ENCODE results near the gene DPYSL5. TPM values are rescaled to one million over a fixed set of nuclear protein-coding genes. Genes with fewer than 3 reads are reported as not detected.
"Not testable (repeated sequence)": the region's sequence is repeated elsewhere in the genome, so short reads cannot be mapped to it uniquely, and the experiment has no call there.

Gene DPYSL5
- total RNA-seq (ENCODE audit: insufficient read depth, low replicate concordance), result 0.72 TPM

- no peak for DNase-seq (ENCODE audit: low spot score)
Measured at GRCh38 chr2:26847655-26848335, at the start of gene DPYSL5. Gene DPYSL5, plus strand, starts transcription at chr2:26848132. Its CDS starts 50,368 bp downstream, at chr2:26898500.

- no peak for DNase-seq (ENCODE audit: low spot score)
Measured at GRCh38 chr2:26801328-26801727, 46.6 kb upstream of the DPYSL5 start.

GRCh38 chr2:26801796-26802195, 46.1 kb upstream of the DPYSL5 start:
- no peak for DNase-seq (ENCODE audit: low spot score)

- no peak for DNase-seq (ENCODE audit: low spot score)
Measured at GRCh38 chr2:26805241-26805676, 42.7 kb upstream of the DPYSL5 start.

- peak; percentile 74 for DNase-seq (ENCODE audit: low spot score)
Measured at GRCh38 chr2:26807788-26808460, 40.0 kb upstream of the DPYSL5 start.

- no peak for DNase-seq (ENCODE audit: low spot score)
Measured at GRCh38 chr2:26809211-26809610, 38.7 kb upstream of the DPYSL5 start.

GRCh38 chr2:26809876-26810577, 37.9 kb upstream of the DPYSL5 start:
- DNase-seq (ENCODE audit: low spot score), result no peak

- no peak for DNase-seq (ENCODE audit: low spot score)
Measured at GRCh38 chr2:26811261-26811660, 36.7 kb upstream of the DPYSL5 start.

- DNase-seq (ENCODE audit: low spot score), result no peak
Measured at GRCh38 chr2:26811791-26812694, 35.9 kb upstream of the DPYSL5 start.

- DNase-seq (ENCODE audit: low spot score), result no peak
Measured at GRCh38 chr2:26812731-26813130, 35.2 kb upstream of the DPYSL5 start.

- DNase-seq (ENCODE audit: low spot score), result not testable (repeated sequence)
Measured at GRCh38 chr2:26814072-26814765, 33.7 kb upstream of the DPYSL5 start.

- no peak for DNase-seq (ENCODE audit: low spot score)
Measured at GRCh38 chr2:26816893-26817292, 31.0 kb upstream of the DPYSL5 start.

GRCh38 chr2:26818255-26818654, 29.7 kb upstream of the DPYSL5 start:
- no peak for DNase-seq (ENCODE audit: low spot score)

GRCh38 chr2:26818972-26819371, 29.0 kb upstream of the DPYSL5 start:
- DNase-seq (ENCODE audit: low spot score), result no peak

GRCh38 chr2:26820932-26821331, 27.0 kb upstream of the DPYSL5 start:
- no peak for DNase-seq (ENCODE audit: low spot score)

- DNase-seq (ENCODE audit: low spot score), result no peak
Measured at GRCh38 chr2:26822877-26823276, 25.1 kb upstream of the DPYSL5 start.

GRCh38 chr2:26838121-26838906, 9.6 kb upstream of the DPYSL5 start:
- DNase-seq (ENCODE audit: low spot score), result peak; percentile 41

- DNase-seq (ENCODE audit: low spot score), result no peak
Measured at GRCh38 chr2:26840937-26841610, 6.9 kb upstream of the DPYSL5 start.

- DNase-seq (ENCODE audit: low spot score), result no peak
Measured at GRCh38 chr2:26843041-26843440, 4.9 kb upstream of the DPYSL5 start.

Data from umbilical cord (tissue), 2 donors.